Measurements from ENCODE around the gene SUSD2.
A peak's percentile ranks its signal among the peaks of the same experiment; 100 is the strongest.
"Not testable (repeated sequence)": the region's sequence is repeated elsewhere in the genome, so short reads cannot be mapped to it uniquely, and the experiment has no call there.

SUSD2 gene

GRCh38 chr22:24181088-24181995 lies at the start of gene SUSD2:
Gene SUSD2, plus strand, starts transcription at chr22:24181487. Its CDS starts 33 bp downstream, at chr22:24181520.
- no peak for DNase-seq (ENCODE audit: low read depth in 1 of 2, low spot score in 1 of 2)

GRCh38 chr22:24133187-24133965 lies 47.9 kb upstream of the SUSD2 start:
- no peak for DNase-seq (ENCODE audit: low read depth in 1 of 2, low spot score in 1 of 2)

DNA sequence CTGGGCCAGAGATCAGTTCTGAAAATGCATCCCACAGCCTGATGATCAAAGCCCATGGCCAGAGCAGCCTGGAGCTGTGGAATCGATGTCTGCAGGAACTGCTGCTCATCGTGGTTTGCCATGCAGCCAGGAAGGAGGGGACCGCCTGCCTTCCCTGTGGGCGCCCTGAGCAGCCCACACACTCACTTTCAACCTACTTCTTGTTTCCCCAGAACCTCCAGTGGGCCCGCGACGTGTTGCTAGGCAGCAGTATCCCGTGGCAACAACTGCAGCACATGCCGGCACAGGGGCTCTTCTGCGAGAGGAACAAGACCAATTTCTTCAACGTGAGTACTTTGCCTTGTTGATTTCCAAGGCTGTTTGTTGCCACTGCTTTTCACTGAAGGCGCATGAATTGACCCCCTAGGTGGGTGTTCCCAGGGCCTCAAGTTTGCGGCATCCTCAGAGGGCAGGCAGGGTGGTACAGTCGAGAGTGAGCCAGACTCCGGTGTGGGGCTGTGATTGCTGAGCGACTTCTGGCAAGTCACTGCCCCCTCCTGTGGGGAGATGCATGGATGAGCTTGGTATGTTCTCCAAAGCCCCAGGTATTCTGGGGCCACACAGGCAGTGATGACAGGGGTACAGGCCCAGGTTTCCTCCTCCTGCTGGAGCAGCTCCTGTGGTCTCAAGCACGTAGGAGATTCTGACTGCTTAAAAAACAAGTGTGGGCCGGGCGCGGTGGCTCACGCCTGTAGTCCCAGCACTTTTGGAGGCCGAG lies 47.0 kb upstream of the SUSD2 start:
- DNase-seq (ENCODE audit: low read depth in 1 of 2, low spot score in 1 of 2) = peak in 1 of 2 donors; percentile 27

DNA sequence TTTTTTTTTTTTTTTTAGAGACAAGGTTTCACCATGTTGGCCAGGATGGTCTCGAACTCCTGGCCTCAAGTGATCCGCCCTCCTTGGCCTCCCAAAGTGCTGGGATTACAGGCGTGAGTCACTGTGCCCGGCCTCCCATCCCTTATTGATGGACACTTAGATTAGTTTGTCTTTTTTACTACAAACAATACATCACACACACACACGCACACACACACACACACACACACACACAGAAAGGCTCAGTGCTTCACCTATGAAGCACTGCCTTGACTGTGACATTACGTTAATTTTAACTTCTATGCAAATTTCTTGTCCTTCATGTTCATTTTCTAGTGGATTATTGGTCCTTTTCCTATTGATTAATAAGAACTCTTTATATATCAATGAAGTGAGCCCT lies 44.8 kb upstream of the SUSD2 start:
- DNase-seq (ENCODE audit: low read depth in 1 of 2, low spot score in 1 of 2) = not testable (repeated sequence)

GRCh38 chr22:24137595-24137994 lies 43.7 kb upstream of the SUSD2 start:
- DNase-seq (ENCODE audit: low read depth in 1 of 2, low spot score in 1 of 2) = no peak

- DNase-seq (ENCODE audit: low read depth in 1 of 2, low spot score in 1 of 2) = no peak
These were observed 42.5 kb upstream of the SUSD2 start for GRCh38 chr22:24138649-24139420.

- no peak for DNase-seq (ENCODE audit: low read depth in 1 of 2, low spot score in 1 of 2)
These were observed 40.9 kb upstream of the SUSD2 start for GRCh38 chr22:24140357-24140756.

DNA sequence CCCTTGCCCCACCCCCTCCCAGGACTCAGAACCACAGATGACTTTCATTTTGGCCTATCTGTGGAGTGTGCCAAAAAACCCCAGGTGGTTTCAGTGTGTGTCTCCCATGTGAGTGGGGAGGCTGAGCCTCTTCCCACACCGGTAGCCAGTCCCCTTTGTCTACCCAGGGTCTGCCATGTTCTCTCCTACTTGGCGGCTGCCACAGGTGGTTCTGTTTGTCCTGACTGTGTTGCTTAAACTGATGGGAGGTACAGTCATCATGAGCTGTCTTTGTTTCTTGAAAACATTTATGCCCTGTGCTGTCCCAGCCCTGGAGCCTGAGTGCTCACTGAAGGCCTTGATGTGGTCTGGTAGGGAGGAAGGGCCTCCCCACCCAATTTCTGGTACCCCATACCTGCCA lies 39.7 kb upstream of the SUSD2 start:
- DNase-seq (ENCODE audit: low read depth in 1 of 2, low spot score in 1 of 2) = no peak

GRCh38 chr22:24142241-24142640 lies 39.0 kb upstream of the SUSD2 start:
- no peak for DNase-seq (ENCODE audit: low read depth in 1 of 2, low spot score in 1 of 2)

DNA sequence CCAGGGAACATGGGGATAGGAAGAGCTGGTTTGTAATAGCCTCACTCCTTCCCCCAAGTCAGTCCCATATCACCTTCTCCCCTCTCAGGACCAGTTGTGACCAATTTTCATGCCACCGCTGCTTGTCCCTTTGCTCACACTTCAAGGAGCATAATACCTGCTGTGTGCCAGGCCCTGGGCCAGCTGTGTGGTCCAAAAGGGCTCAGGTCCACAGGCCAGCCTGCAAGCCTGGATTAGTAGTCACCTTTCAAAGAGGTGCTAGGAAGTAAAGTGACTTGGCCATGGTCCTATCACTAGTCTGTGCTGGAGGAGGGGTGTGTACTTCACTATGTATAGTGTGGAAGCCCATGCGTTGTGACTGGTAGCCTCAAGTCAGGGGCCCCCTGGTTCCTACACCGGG lies 38.5 kb upstream of the SUSD2 start:
- DNase-seq (ENCODE audit: low read depth in 1 of 2, low spot score in 1 of 2) = no peak

- no peak for DNase-seq (ENCODE audit: low read depth in 1 of 2, low spot score in 1 of 2)
These were observed 37.1 kb upstream of the SUSD2 start for GRCh38 chr22:24144056-24144777.

DNA sequence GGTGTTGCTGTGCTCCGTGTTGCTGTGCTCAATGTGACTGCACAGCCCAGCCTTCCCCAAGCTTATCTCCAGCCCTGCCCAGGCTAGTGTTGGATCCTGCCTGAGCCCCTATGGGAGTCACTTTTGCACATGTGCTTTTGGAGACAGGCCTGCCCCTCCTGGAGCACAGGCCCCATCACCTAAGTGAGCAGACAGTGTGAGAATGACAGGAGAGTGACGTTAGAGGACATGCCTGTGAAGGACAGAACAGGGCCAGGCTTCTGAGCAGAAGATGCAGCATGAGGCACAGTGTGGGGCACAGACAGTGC lies 36.6 kb upstream of the SUSD2 start:
- DNase-seq (ENCODE audit: low read depth in 1 of 2, low spot score in 1 of 2) = no peak

- no peak for DNase-seq (ENCODE audit: low read depth in 1 of 2, low spot score in 1 of 2)
These were observed 35.7 kb upstream of the SUSD2 start for GRCh38 chr22:24145446-24146193.

DNA sequence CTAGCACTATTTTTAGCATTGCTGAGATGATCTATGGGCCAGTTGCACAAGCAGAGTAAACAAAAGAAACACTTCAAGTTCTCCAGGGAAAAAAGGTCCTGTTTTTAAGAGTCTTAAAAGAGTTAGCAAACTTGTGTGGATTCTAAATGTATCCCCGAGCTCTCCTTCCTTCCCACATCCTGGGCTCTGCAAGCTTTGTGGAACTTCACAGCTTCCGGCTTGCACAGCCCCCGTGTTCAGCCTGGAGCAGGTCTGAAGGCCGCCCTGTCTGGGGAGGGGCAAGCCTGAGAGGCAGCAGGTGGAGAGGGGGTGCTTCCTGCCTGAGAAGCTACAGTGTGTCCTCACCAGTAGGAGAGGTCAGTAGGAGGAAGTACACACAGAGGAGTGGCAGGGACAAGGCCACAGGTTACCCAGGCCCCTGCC lies 35.1 kb upstream of the SUSD2 start:
- no peak for DNase-seq (ENCODE audit: low read depth in 1 of 2, low spot score in 1 of 2)

- DNase-seq (ENCODE audit: low read depth in 1 of 2, low spot score in 1 of 2) = no peak
These were observed 34.4 kb upstream of the SUSD2 start for GRCh38 chr22:24146791-24147353.

- no peak for DNase-seq (ENCODE audit: low read depth in 1 of 2, low spot score in 1 of 2)
These were observed 33.6 kb upstream of the SUSD2 start for GRCh38 chr22:24147666-24148065.

DNA sequence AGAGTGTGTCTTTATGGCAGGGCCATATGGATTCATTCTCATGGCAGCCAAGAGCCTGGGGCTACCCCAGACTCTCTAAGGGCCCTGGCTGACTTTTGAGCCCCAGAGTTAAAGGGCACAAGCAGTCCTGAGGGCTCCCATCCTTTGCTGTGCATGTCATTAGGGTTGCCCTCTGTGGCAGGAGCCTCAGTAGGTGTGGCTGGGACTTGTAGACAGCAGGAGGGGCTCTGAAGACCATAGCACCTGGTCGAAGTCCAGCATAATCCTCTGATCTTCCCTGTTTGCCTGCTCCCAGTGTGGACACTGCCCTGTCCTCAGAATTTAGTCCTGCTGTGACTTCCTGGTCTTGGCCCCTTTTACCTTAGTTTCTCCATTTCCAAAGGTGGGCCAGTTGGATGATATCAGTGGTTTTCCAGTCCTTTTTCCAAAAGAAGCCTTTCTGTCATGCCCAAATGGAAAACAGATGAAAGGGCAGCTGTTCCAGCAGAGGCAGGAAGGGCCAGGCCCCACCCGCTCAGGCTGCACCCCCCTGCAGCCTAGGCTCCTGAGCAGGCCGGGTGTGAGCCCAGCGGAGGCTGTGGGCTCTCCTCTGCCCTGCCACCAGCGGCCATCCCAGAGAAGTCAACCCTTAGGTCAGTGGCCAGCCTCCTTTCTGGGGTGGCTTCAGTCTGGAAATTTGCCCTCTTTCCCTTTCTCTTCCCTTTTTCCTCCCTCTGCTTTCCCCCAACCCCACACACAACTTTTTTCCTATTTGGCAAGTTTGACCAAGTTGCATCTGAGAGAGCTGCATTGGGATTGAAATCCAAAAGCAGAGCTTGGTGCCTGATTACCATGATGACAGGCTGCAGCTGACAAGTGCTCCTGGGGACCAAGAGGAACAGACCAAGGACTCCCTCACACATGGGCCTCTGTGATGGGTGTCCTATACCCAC lies 32.8 kb upstream of the SUSD2 start:
- DNase-seq (ENCODE audit: low read depth in 1 of 2, low spot score in 1 of 2) = no peak

DNA sequence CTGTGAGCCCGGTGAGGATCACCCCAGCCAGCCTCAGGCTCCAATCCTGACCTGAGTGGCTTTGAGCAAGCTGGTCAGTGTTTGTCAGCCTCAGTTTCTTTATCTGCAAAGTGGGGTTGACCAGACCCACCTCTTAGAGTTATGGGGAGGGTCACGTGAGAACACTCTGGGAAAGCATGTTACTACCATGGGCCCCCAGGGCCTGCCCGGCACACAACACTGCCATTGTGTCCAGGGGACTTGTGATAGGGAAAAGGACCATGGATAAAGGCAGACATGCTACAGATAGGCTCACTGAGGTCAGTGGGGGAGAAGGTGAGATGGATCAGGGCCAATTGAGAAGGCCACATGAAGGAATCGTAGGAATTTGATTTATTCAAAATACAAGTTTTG lies 32.1 kb upstream of the SUSD2 start:
- DNase-seq (ENCODE audit: low read depth in 1 of 2, low spot score in 1 of 2) = no peak

All from activated T-helper 1 cell treated with anti-CD3 and anti-CD28 coated beads, Interleukin-2, amount 50 U/mL, for 16 hours (primary cell).